HEK293 (cell line): ENCODE results near the gene TBC1D22A.

ENCODE experiments used
- CTCF ChIP-seq: fragments of 450-650 bp; formaldehyde crosslinking; IDR thresholded peaks from 2 replicates; pipeline ENCODE4 v1.5.1; 2016; ENCODE audit warnings: missing biosample characterization, missing genetic modification characterization
- ZNF184 ChIP-seq: fragments of 450-650 bp; IDR thresholded peaks from 2 replicates; pipeline ENCODE4 v1.5.1; 2018; ENCODE audit warnings: missing biosample characterization, mild to moderate bottlenecking, missing genetic modification characterization
- ZNF785 ChIP-seq: fragments of 450-650 bp; formaldehyde crosslinking; IDR thresholded peaks from 2 replicates; pipeline ENCODE4 v1.5.1; 2016; ENCODE audit warnings: missing biosample characterization, missing genetic modification characterization
- ZSCAN30 ChIP-seq: fragments of 450-650 bp; IDR thresholded peaks from 2 replicates; pipeline ENCODE4 v1.5.1; 2018; ENCODE audit warnings: missing biosample characterization, mild to moderate bottlenecking, missing genetic modification characterization, moderate library complexity

DNA sequence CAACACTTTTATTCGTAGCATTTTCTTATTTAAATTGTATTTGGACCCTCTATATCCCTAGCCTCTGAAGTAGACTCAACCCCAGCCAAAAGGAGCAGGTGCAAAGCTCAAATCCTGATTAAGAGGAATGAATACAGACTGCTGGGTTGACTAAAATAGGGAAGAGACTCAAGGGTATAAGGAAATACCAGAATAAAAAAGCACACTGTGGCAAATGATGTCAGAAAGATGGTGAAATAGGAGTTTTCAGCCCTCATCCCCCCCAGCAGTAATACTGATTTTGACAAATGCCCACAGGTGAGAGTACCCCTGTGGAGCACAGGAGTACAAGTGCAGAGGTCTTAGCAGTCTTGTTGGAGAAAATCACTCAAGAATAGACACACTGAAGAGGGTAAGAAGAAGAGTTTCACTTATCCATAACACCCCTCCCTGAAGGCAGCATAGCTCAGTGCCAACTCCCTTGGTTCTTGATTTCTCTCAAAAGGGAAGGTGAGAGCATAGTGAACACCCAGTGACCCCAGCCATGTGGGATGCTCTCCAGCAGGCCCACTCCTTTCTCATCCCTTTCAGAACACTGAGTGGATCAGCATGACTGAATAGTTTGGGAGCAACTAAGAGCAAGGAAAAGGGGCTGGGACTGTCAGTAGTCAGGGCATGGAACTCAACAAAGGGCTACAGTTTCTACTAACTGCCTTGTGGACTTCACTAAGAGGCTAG lies 71.7 kb downstream of the TBC1D22A start:
- TF ChIP-seq ZNF785 (no peak), CTCF (tag by site-specific recombination) (no peak), ZNF184 (no peak), ZSCAN30 (tag by site-specific recombination) (no peak)
